HG03139 (cell line): ENCODE measurements around the gene STMN3.
"Not testable (repeated sequence)": the region's sequence is repeated elsewhere in the genome, so short reads cannot be mapped to it uniquely, and the experiment has no call there.

Experiments
- ATAC-seq: cut with Tn5 transposase; IDR thresholded peaks from one replicate; pipeline ENCODE4 v1.9.1; 2021; ENCODE audit not compliant: unreplicated experiment

STMN3 gene

DNA sequence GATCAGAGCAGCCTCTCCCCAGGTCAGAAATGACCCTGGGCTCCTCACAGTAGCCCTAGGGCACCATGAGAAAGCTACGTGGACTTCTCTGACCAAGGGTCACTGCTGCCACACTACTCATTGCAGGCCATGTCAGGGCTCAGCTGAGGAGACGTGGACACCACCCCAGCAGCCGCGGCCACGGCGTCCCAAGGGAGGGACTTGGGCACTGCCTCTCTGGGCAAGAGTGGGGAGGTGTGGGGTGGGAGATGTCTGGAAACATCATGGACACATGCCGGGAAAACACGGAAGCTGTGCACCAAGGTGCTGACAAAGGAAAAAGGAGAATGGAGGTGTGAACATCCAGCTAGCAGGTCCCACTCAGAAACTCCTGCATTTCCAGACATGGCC lies 35.4 kb downstream of the STMN3 start:
- no peak for ATAC-seq

DNA sequence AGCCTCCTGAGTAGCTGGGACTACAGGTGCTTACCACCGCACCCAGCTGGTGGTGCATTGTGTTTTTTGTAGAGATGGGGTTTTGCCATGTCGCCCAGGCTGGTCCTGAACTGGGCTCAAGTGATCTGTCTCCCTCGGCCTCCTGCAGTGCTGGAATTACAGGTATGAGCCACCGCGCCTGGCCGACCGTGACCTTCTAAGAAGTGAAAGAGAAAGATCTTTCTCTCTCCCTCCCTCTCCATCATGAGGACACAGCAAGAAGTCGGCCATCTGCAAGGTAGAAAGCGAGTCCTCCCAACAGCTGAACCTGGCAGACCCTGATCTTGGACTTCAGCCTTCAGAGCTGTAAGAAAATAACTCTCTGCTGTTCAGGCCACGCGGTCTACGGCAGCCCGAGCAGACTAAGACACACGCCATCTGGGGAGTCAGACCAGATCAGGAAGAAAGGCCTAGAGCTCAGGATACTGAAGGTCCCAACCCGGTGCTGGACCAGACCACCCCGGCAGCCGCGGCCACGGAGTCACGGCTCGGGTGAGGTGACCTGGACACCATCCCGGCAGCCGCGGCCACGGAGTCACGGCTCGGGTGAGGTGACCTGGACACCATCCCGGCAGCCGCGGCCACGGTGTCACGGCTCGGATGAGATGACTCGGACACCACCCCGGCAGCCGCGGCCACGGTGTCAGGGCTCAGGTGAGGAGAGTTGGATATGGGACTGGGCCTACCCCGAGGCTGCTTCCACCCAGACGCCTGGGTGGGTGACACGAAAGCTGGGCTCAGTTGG lies 35.9 kb downstream of the STMN3 start:
- ATAC-seq, result no peak

DNA sequence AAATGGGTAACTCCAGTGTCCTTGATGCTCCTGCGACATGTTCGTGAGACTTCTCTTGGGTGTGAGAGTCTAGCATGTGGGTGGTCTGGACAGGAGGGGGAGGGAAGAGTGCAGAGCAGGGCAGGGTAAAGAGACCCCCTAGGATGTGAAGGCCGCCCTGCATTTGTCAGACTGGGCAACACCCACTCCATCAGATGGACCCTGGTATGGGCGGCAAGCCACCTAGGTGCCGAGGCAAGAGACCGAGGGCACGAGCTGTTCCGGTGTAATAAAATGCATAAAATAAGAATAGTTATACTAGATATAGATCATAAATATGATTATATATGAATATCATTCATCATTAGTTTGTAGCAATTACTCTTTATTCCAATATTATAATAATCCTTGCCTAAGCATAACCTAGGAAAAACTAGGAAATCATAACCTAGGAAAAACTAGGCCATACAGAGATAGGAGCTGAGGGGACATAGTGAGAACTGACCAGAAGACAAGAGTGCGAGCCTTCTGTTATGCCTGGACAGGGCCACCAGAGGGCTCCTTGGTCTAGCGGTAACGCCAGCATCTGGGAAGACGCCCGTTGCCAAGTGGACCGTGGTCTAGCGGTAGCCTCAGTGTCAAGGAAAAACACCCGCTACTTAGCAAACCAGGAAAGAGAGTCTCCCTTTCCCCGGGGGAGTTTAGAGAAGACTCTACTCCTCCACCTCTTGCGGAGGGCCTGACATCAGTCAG lies 39.2 kb downstream of the STMN3 start:
- ATAC-seq, result not testable (repeated sequence)

DNA sequence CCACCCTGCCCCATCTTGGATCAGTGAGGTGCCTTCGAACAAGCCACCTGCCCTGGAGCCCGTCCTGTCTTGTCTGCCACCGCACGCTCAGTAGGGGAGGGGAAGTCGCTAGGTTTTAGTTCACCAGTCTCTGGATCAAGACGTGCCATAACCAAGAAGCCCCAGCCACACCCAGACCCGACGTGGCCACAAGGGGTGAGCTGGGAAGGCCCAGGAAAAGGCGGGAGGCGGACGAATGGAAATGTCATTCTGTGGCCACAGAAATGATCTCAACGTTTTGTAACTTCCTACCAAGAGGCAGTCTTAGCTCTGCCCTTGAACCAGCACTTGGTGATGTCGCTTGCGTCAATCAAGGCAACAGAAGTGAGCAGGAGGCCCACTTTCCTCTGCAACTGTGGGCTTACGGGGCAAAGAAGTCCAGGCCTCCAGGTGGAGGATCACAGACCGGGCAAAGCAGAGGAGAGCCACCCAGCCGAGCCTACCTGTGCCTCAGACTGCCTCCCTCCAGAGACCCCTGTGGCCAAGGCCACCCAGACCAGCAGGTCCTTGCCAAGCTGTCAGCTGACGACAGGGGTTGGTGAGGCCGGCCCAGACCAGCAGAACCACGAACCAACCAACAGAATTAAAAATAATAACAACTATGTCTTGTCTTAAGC lies 40.8 kb downstream of the STMN3 start:
- ATAC-seq, result no peak

DNA sequence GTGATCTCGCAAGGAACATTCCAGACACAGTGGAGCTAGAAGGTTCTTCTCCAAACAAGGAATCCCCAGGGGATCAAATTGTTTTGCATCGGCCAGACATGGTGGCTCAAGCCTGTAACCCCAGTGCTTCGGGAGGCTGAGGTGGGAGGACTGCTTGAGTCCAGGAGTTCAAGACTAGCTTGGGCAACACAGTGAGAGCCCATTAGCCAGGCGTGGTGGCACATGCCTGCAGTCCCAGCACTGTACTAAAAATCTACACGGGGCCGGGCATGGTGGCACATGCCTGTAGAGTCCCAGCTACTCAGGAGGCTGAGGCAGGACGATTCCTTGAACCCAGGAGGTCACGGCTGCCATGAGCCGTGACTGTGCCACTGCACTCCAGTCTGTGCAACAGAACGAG lies 41.6 kb downstream of the STMN3 start:
- no peak for ATAC-seq

DNA sequence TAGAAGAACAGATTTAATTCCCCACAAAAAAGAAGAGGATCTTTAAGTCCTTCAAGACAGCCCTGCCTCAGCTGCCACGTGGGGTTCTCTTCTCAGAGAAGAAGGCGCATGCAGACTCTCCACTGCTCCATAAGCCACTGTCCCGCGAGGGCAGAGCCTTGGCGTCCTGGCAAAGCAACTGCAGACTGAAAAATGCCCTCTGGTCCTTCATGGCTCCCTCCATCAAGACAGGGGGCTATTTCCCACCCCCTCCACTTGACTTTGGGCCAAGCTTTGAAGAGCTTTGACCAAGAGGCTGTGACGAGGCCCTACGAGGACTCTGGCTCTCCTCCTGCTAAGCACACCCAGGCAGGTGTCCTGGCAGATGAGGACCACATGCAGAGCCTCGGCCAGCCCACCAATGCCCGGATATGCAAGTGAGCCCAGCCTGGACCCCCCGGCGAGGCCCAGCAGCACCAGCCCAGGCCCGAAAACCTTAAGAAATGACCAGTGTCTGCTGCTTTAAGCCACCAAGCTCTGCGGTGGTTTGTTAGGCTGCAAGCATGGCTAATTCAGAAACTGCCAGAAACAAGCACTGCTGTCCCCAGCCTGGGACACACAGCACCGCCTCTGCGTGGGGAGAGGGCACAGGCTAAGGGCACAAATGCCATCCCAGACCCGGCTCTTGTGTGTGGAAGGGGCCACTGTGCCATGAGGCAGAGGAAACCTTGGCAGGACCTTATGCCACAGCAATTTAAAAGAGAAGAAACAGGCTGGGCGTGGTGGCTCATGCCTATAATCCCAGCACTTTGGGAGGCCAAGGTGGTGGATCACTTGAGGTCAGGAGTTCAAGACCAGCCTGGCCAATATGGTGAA lies 42.4 kb downstream of the STMN3 start:
- no peak for ATAC-seq

DNA sequence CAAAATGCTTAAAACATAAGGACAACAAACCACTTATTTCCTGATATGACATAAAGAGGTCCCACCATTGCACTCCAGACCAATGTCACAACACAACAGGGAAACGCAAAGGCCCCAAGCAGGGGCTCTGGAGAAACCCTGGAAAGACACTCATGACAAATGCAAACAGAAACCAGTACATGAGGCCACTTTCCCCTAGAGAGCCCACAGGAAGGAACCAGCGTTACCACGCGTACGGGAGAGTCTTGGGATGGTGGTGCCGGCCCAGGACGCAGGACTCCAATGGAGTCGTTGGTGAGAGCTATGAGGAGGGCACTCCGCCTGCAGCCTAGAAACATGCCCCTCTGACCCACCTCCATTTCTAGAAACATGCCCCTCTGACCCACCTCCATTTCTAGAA lies 46.5 kb downstream of the STMN3 start:
- no peak for ATAC-seq

DNA sequence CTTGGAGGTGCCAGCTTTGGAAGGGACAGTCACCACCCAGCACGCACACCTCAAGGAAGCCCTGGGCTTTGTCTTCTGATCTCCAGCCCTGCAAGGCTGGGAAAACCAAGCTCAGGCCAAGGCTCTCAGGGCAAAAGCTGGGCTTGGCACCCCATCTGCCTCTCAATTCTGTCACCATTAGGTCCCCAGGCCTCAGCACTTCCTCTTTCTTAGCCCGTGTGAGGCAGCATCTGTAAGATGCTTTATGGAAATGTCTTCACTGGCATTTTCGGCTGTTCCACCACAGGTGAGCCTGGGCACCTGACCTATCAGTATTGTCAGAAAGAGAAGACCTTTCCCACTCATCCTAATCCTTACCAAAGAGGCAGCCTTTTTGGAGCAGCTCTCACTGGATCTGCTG lies 50.9 kb downstream of the STMN3 start:
- ATAC-seq, result no peak

DNA sequence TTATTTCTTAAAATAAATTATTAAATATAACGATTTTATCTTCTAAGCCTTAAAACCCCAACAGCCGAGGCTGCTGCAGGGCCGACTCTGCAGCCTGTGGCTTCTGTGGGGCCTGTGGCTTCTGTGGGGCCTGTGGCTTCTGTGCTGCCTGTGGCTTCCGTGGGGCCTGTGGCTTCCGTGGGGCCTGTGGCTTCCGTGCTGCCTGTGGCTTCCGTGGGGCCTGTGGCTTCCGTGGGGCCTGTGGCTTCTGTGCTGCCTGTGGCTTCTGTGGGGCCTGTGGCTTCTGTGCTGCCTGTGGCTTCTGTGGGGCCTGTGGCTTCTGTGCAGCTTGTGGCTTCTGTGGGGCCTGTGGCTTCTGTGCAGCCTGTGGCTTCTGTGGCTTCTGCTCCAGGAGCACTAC lies 51.5 kb downstream of the STMN3 start:
- not testable (repeated sequence) for ATAC-seq

DNA sequence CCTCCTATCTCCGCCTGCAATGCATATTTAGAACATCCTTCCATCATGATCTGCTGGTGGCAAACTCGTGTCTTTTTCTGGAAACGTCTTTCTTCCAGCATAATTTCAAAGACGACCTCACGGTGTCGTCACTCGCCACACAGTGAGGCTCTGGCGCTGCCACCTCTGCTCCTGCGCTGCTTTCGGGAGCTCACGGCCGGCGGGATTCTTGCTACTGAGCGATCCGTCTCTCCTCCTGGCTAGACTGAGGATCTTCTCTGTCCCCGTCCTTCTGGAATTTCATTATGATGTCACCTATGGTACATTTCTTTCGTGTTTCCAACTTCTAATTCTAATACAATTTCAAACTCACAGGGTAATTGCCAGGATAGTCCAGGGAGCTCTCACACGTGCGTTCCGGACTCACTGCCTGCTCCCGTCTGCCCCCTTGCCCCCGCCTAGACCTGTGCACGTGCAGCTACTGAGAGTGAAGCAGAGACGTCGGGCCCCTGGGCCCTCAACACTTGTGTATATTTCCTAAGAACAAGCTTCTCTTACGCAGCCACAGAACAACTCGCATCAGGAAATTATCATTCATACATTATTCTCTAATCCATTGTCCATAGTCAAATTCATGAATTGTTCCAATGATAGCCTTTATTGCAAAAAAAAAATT lies 53.7 kb downstream of the STMN3 start:
- no peak for ATAC-seq

DNA sequence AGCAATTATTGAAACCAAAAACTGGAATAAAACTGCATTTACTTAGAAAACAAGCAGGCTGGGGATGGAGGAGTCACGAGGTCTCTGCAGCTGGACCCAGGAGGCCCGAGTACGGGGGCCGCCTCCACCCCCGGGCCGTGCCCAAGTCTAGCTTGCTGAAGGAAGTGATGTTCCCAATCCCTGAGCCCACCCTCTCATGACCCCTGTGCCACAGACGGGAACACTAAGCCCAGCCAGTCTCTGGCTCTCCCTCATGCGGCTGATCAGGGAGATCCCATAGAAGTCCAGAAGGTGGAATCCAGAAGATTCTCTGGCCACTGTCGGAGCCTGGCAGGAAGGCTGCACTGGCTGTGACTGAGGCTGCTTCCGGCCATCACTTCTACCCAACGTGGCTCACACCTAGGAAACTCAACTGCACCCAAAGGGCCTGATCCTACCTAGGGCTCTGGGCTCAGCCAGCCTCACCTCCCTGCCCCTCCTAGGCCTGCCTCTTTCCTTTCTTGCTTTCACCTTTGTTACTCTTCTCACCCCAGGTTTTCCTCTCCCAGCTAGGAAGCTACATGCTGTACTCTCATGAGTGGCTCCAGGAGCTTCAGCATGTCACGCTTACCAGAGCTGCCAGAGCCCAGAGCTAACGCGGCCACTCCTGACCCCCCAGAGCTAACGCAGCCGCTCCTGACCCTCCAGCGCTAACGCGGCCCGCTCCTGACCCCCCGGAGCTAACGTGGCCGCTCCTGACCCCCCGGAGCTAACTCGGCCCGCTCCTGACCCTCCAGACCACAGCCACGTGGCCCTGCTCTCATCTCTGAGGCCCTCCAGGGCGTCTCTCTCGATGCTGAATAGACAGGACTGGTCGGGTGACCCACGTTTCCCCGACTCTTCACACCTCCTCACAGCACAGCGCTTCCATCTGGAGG lies 54.5 kb downstream of the STMN3 start:
- no peak for ATAC-seq

DNA sequence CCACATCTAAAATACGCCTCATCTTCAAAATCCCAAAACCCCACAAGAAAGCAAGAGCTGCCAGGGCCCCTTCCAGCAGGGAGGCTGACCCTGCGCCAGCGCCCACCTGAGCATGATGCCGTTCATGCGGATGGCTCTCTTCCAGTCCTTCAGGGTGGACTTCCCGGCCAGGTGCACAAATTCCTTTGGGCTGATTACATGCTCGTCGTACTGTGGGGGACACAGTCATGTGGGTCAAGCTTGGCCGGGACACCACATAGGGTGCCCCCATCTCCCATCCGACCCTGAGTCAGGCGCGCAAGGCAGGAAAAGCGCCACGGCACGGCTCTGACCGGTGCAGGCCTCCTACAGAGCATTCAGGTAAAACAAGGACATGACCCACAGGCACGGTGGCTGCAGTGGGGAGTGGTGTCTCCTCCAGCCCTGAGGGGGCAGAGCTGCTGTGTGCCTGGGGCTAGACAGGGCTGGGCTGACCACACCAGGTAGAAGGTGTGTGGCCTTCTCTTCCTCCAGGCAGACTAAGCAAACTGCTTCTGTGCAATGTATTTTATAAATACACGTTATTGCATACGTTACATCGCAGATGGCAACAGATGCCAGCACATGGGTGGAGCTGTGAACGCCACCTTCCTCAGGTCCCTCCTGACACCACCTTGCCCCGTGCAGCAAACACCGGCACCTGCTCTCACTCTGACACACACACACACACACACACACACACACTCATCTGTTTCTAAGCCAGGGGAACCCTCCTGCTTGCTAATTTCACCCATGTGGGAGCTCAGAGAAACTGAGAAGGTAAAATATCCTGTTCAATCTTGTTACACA lies 55.4 kb downstream of the STMN3 start:
- no peak for ATAC-seq

DNA sequence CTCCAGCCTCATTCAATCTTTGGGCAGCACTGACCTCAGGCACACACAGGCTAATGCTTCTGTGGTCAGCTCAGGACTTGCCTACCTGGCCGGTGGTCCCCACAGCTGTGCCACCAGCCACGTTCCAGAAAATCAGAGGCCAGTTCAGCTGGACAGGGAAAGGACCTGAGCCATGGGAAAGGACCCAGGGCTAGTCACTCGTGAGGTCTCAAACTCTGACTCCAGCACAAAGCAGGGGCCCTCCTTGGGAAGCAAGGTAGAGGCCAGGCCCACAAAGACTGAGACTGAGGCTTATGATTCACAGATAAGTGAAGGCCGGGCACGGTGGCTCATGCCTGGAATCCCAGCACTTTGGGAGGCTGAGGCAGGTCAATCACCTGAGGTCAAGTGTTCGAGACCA lies 56.8 kb downstream of the STMN3 start:
- no peak for ATAC-seq

DNA sequence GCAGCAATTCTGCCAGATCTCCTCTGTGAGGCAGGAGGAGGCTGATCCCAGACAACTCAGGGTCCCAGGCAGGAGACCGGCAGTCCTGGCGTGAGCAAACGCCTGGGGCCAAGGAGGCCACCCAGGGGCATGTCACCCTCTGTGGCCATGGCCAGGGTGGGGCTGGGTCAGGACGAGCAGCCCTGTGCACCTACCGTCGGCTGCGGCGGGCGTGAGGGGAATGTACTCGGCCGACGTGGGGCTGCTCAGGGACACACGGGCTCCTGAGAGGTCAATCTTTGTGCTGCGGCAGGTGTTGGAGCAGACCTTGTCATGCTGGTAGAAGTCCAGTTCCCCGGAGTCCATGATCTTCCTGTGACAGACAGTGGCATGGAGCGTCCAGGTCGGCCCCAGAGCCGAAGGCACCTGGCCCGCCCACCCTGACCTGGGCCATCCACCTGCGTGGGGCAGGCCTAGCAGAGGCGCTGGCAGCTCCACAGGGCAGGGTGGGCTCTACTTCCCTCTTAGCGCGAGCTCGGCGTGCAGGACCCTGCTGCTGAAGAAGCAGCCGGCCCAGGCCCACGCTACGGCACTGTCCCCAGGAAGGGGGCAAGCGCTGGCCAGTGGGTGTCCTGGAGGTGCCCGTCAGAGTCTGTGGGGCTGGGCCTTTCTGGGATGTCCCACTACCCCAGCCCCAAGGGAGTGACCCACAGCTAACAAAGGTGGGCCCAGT lies 57.7 kb downstream of the STMN3 start:
- no peak for ATAC-seq

DNA sequence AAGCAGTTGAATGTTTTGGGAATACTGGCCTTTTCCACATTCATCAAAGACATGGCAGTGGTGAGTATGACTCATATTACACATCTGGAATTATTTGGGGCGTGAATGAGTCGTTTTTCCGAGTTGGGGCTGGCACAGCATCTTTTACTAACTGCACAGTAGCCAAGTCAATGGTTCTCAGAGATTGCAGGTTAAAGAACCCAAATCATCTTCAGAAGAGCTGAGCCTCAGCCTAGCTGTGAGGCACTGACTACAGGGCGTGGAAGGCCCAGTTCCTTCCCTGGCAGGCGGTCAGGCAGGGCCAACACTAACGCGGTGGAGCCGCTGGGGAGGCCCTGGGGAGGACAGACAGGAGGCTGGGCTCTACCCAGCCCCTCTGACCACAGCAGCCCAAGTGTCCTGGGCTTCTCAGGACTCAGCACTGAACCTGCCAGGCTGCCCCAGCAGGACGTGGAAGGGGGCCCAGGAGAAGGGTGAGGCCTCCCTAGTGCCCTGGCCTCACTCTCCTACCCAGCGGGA lies 59.1 kb downstream of the STMN3 start:
- ATAC-seq, result no peak

DNA sequence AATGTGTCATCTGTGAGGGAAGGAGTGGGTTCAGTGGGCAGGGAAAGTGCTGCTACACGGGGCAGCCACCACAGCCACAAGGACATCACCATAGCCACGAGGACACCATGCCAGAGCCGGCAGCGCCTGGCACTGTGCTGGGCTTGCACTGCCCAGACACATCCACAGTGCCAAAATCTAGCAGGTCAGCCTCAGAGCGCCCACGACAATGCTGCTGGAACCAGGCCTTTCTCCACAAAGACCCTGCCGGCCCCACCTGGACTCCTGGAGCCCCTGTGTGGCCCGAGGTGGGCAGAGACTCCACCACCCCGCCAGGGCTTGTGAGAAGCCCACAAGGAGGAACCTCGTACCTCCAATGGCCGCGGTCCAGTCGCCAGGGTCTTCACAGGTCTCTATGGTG lies 60.6 kb downstream of the STMN3 start:
- no peak for ATAC-seq

DNA sequence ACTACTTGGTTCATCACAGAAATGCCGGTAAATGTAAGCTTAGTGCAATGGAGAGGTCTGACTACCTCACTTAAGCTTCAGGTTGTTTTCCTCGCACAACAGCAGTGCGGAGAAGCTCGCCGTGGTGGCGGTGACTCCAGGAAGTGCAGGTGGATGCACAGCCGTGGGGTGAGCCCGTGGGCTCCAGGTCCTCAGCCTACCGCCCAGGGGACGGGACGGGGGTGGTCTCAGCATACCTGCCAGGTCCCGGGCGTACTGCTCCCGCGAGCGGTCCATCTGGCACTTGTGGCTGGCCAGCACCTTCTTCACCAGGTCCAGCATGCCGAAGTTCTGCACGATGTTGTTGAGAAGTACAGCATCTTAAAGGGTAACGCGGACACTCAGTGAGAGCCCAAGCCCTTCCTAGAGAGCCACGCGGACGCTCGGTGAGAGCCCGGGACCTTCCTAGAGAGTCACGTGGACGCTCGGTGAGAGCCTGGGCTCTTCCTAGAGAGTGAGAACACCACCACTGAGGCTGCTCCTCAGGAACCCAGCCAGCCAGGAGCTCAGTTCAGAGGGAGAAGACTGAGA lies 61.4 kb downstream of the STMN3 start:
- ATAC-seq, result no peak

DNA sequence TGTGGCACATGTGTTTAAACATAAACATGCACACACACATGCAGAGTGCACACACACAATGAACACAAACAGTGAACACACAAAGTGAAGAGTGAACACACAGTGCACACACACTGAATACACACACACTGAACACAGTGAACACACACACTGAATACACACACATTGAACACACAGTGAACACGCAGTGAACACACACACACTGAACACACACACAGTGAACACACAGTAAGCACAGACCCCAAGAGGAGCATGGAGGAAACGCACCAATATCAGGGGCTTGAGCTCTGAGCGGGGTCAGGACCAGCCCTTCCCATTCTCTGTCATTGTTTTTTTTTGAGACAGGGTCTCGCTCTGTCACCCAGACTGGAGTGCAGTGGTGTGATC lies 62.1 kb downstream of the STMN3 start:
- no peak for ATAC-seq
